Urothelium cell line (cell line): ENCODE data around the gene SH3RF3.

Source experiments
- DNase-seq: peaks from one replicate; pipeline ENCODE4 v3.0.0; 2011; ENCODE audit warnings: low spot score, mixed read lengths
- FAIRE-seq: peaks from 2 replicates; lab custom pipeline; 2011; peaks lifted over from hg19 to GRCh38; lab: Jason Lieb, UNC

Gene SH3RF3

DNA sequence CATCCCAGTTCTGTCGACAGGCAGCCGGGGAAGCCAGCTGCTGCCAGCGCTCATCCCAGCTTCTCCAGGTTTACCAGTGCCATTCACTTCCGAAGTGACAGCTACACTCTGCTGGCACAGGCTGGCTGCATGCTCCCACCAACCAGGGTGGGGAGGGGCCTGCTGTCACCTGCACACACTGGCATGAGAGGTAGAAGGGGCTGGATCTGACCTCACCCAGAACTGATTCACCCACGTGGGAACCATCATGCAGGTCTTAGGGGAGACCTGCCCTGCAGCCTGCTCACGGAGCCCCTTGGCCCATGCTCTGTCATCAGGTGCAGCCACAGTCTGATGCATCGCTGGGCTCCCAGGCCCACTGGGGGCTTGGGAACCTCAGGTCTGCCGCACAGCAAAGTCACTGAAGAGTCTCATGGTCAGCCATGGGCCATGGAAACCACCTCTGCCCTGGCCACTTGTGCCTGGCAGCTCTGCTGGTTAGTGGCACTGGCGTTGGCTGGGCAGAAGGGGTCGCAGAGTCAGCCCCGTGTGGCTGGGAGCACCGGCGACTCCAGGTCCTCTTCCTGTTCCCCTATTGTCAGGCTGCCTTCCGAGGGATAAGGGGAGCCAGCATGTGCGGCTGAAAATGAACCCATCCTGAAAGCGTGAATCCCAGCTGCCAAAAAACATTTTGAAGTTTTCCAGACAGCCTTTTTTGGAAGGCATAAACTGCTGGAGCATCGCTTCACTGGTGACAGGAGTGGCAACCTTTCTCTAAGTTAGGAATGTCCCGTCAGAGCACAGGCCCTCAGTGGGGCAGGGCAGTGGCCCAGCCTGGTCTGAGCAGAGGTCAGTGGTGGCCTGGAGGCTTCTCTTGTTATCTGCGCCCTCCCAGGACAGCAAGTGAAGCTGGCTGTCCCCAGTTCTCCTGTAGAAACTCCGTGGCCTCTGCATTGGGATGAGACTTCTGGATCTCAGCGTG lies 327.0 kb downstream of the SH3RF3 start:
- DNase-seq (no peak), FAIRE-seq (peak; percentile 56)

DNA sequence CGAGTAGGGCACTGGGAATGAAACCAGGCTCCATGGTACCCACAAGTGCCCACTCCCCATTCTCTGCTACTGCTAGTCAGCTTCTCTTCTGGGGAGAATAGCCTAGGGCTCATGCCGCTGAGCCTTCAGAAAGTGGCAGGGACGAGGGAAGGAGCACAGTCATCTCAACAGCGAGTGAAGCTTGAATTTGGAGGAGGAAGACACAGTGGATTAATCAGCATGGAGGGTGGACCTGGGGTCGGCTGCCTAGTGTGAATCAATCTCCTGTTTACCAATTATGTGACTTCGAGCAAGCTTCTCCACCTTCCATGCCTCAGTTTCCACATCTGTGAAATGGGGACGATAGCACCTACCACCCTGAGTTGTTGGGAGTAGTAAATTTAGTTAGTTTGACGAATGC lies 327.8 kb downstream of the SH3RF3 start:
- FAIRE-seq: peak; percentile 46
- no peak for DNase-seq

DNA sequence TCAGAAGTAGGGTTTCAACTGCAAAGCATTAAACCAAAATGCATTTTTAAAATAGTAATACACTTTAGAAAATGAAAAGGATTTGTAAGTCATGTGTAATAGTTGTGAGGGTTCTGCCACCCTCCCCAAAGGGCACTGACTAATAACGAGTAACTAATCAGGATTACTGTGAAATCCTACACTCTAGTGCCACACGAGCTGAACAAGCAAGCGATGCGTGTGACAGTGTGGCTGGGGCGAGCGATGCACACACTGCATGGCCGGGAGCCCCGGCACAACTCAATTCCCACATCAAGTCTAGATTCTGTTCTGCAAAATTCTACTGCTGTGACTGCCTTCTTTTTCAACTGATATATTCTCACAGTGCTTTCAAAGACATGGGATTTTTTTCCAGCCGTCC lies 328.4 kb downstream of the SH3RF3 start:
- DNase-seq (no peak), FAIRE-seq (peak; percentile 27)

DNA sequence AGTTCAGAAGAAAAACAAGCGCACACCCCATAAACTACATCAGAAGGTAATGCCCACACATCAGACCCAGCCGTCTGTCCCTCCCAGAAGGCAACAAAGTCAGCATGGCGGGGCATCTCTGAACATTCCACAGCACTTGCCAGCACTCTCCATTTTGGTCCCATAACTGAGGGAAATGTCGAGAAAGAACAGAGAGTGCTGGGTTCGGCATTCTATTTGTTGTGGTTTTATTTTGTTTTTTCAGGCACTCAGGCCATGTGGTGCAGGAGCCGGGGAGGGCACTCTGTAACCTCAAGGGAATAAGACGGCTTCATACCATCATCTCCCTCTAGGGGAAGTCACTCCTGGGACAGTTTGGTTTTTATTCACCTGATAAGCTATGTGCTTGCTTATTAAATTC lies 328.8 kb downstream of the SH3RF3 start:
- peak; percentile 61 for DNase-seq
- peak; percentile 53 for FAIRE-seq

GRCh38 chr2:109458512-109458911 lies 329.5 kb downstream of the SH3RF3 start:
- FAIRE-seq (no peak), DNase-seq (no peak)

- no peak for FAIRE-seq
These were observed 330.5 kb downstream of the SH3RF3 start for GRCh38 chr2:109459485-109459884.

GRCh38 chr2:109460553-109461324 lies 331.7 kb downstream of the SH3RF3 start:
- no peak for DNase-seq
- no peak for FAIRE-seq

More at GRCh38 chr2:109459485-109459884, 330.5 kb downstream of the SH3RF3 start:
- peak; percentile 32 for DNase-seq

GRCh38 chr2:109463236-109463635 lies 334.2 kb downstream of the SH3RF3 start:
- DNase-seq (no peak), FAIRE-seq (no peak)

DNA sequence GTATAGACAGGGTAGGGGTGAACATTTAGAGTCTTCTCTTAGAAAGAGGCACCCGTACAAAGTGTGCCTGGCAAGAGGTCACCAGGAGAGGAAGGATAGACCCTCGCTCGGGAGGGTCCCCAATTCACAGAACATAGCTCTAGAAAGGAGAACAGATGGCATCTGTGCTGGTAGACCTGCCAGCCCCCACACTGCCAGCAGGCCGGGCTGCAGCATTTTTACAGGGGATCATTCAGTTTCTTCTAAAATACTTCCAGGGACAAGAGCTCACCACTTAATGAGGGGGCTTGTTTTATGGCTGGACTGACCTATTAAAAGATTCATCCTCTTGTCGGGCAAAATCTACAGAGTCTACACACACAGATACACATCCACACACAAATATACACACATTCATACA lies 334.9 kb downstream of the SH3RF3 start:
- no peak for DNase-seq
- FAIRE-seq: no peak

GRCh38 chr2:109466674-109467575 lies 337.9 kb downstream of the SH3RF3 start:
- DNase-seq (peak; percentile 64), FAIRE-seq (peak; percentile 99)

DNA sequence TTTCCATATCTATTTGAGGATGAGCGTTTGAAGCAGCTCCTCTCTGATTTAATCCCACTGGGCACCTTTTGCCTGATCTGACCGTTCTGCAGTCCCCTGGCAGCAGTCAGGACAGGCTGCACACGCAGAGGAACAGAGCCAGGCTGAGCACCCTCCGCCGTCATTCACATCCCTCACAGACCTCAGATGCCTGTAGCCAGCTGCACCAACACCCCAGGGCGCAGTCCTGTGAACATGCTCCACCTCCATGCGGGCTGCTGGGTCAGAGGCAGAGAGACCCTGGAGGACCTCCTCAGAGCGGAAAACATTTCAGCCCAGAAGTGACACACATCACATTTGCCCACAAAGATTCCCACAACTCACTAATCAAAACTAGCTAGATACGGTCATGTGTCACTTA lies 338.7 kb downstream of the SH3RF3 start:
- DNase-seq (no peak), FAIRE-seq (no peak)

GRCh38 chr2:109468893-109469292 lies 339.9 kb downstream of the SH3RF3 start:
- DNase-seq (peak; percentile 52), FAIRE-seq (peak; percentile 30)

GRCh38 chr2:109471658-109472057 lies 342.7 kb downstream of the SH3RF3 start:
- FAIRE-seq (no peak), DNase-seq (no peak)

DNA sequence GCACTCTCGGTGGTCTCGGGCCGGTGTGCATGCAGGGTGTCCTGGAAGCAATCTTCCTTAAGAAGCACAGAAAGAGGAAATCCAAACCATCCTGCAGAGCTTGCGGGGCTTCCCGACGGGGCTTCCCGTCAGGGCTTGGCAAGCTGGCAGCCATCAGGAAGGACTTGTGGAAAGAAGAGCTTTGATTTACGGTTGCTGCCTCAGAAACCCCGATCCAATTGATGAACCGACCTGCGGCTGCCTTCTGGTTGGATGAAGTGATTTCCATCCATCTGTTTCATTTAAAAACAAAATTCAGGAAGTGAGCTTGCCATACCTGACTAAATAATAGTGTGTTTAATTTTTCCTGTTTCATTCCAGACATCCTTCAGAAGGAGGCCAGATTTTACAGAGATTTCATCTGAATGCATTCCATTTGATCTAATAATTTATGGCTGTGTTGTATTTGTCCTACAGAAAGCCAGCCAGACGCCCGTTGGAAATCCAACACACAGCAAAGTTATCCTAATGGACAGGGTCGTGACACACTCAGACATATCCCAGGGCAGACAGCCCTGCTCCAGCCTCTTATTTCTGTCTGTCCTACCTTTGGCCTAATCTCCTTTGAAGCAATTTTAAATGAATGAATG lies 343.4 kb downstream of the SH3RF3 start:
- FAIRE-seq (no peak), DNase-seq (no peak)

- no peak for FAIRE-seq
- DNase-seq: no peak
These were observed 344.0 kb downstream of the SH3RF3 start for GRCh38 chr2:109472974-109473373.

DNA sequence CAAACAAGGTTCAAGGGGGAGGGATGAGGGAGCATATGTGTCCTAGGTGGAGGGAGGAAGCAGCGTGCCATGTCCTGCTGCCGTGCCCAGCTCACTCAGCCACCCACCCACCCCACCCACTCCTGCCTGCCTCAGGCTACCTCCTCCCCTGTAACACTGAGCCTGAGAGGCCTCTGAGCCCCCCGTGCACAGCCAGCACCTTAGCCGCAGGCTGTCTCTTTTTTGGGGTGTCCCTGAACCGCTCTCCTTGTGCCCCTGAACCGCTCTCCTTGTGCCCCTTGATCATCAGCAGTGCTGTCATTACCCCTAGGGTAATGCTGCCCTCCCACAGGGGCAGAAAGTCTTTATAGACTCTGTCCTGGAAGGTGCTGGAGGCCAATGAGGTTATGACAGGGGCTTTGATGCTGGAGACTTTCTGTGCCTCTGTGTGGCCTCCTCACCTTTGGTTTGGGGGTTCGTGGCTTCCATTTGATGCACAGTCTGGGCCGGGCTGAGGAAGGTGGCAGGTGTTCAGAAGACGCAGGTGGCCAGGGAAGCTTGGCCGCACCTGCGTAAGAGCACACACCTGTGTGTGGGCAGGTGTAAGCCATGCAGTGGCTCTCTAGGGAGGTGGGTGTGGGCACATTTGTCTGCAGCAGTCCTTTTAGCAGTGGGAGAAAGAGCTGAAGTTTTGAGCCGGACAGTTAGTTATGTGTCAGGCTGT lies 344.8 kb downstream of the SH3RF3 start:
- DNase-seq (no peak), FAIRE-seq (no peak)

DNA sequence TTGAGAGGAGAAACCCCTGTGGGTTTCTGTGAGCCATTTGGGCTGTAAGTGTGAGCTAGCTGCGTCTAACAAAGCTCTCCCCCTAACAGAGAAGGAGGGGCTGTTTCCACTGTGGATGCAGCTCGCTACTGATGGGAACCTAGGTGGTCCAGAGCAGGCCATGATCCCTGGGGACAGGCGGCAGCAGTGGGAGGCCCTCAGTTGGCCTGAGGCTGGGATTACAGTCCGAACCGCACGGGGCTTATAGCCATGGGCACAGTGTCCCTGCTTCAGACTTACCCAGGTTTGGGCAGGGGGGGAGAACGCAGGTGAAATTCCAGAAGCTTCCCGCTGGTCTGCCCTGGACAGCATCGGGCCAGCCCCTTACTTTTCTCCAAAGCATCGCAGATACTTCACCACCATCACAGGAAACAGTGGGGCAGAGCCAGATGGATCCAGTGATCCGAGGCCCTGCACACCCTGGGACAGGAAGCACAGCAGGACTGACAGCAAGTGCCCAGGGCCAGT lies 345.4 kb downstream of the SH3RF3 start:
- no peak for FAIRE-seq
- no peak for DNase-seq

GRCh38 chr2:109475531-109476210 lies 346.7 kb downstream of the SH3RF3 start:
- no peak for FAIRE-seq

More at GRCh38 chr2:109475531-109476210, 346.7 kb downstream of the SH3RF3 start:
- DNase-seq: no peak
